HG02973 (cell line): Measurements from ENCODE around the gene SHLD2.
A peak's percentile ranks its signal among the peaks of the same experiment; 100 is the strongest.
"Not testable (repeated sequence)": the region's sequence is repeated elsewhere in the genome, so short reads cannot be mapped to it uniquely, and the experiment has no call there.

Experiments
- ATAC-seq: cut with Tn5 transposase; IDR thresholded peaks from one replicate; pipeline ENCODE4 v1.9.1; 2021; ENCODE audit warnings: moderate library complexity; ENCODE audit not compliant: unreplicated experiment

Gene SHLD2

GRCh38 chr10:87083576-87084290 lies 11.3 kb upstream of the SHLD2 start:
- peak; percentile 73 for ATAC-seq

GRCh38 chr10:87084291-87084782 lies 10.7 kb upstream of the SHLD2 start:
- peak; percentile 72 for ATAC-seq

GRCh38 chr10:87085537-87085936 lies 9.5 kb upstream of the SHLD2 start:
- ATAC-seq: no peak

- ATAC-seq: no peak
Measured at GRCh38 chr10:87089746-87090145, 5.3 kb upstream of the SHLD2 start.

- no peak for ATAC-seq
Measured at GRCh38 chr10:87090779-87091178, 4.2 kb upstream of the SHLD2 start.

- ATAC-seq: no peak
Measured at GRCh38 chr10:87092376-87092860, 2.6 kb upstream of the SHLD2 start.

GRCh38 chr10:87092861-87093631 lies 2.0 kb upstream of the SHLD2 start:
- ATAC-seq: no peak

GRCh38 chr10:87093632-87094372 lies 1.2 kb upstream of the SHLD2 start:
- ATAC-seq: peak; percentile 19

GRCh38 chr10:87095236-87095945 lies 385 bp downstream of the SHLD2 start:
- peak; percentile 48 for ATAC-seq

GRCh38 chr10:87101996-87102395 lies 7.0 kb downstream of the SHLD2 start:
- no peak for ATAC-seq

GRCh38 chr10:87104727-87105126 lies 9.7 kb downstream of the SHLD2 start:
- not testable (repeated sequence) for ATAC-seq

- ATAC-seq: no peak
Measured at GRCh38 chr10:87105446-87106124, 10.6 kb downstream of the SHLD2 start.

GRCh38 chr10:87118122-87118521 lies 23.1 kb downstream of the SHLD2 start:
- not testable (repeated sequence) for ATAC-seq

- ATAC-seq: not testable (repeated sequence)
Measured at GRCh38 chr10:87119029-87119428, 24.0 kb downstream of the SHLD2 start.

GRCh38 chr10:87123351-87123750 lies 28.3 kb downstream of the SHLD2 start:
- not testable (repeated sequence) for ATAC-seq

GRCh38 chr10:87127048-87127447 lies 32.0 kb downstream of the SHLD2 start:
- not testable (repeated sequence) for ATAC-seq

- ATAC-seq: not testable (repeated sequence)
Measured at GRCh38 chr10:87127607-87128156, 32.7 kb downstream of the SHLD2 start.

GRCh38 chr10:87132176-87132575 lies 37.2 kb downstream of the SHLD2 start:
- ATAC-seq: not testable (repeated sequence)

GRCh38 chr10:87133936-87134335 lies 38.9 kb downstream of the SHLD2 start:
- ATAC-seq: not testable (repeated sequence)

GRCh38 chr10:87134440-87134839 lies 39.4 kb downstream of the SHLD2 start:
- ATAC-seq: not testable (repeated sequence)
